GM10248 (cell line): ENCODE data around the gene FBXW12.

Experiments used
- CTCF ChIA-PET: fragments of 300-600 bp; sonication (Branson Sonifier 250); formaldehyde crosslinking; extraction: SDS; loops from one replicate; lab custom pipeline; 2021; ENCODE audit warnings: antibody characterized with exemption; lab: Yijun Ruan, JAX
- POLR2A ChIA-PET: fragments of 350-650 bp; sonication (Branson Sonifier 250); formaldehyde crosslinking; extraction: SDS; loops from one replicate; lab custom pipeline; 2020; ENCODE audit warnings: antibody characterized with exemption; lab: Yijun Ruan, JAX
- DNase-seq: peaks from one replicate; pipeline ENCODE4 v3.0.0; 2012; ENCODE audit errors: extremely low spot score
- TF ChIP-seq, protein P1 (sequence below): IDR thresholded peaks from 2 replicates; pipeline ENCODE4 v1.5.1; 2012; ENCODE audit warnings: mild to moderate bottlenecking, low read depth; ENCODE audit errors: extremely low read depth, missing control alignments, control extremely low read depth

FBXW12 gene

DNA sequence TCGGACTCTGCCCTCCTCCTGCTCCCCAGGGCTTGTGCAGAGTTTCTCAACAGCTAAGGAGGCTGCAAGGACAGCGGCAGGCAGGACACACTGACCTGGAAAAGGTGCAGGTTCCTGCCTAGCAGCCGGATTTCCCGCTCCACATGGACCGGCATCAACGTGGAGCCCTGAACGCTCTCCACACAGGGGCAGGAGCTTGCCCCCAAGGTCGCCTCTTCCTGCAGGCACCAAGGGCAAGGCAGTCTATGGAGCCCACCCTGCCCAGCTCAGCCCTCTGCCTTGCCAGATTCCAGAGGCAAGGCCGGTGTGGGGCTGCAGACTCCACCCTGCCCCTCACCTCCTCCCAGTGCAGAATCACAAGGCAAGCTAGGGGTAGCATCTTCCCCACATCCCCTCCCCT lies 47.1 kb downstream of the FBXW12 start:
- TF ChIP-seq, protein P1, sequence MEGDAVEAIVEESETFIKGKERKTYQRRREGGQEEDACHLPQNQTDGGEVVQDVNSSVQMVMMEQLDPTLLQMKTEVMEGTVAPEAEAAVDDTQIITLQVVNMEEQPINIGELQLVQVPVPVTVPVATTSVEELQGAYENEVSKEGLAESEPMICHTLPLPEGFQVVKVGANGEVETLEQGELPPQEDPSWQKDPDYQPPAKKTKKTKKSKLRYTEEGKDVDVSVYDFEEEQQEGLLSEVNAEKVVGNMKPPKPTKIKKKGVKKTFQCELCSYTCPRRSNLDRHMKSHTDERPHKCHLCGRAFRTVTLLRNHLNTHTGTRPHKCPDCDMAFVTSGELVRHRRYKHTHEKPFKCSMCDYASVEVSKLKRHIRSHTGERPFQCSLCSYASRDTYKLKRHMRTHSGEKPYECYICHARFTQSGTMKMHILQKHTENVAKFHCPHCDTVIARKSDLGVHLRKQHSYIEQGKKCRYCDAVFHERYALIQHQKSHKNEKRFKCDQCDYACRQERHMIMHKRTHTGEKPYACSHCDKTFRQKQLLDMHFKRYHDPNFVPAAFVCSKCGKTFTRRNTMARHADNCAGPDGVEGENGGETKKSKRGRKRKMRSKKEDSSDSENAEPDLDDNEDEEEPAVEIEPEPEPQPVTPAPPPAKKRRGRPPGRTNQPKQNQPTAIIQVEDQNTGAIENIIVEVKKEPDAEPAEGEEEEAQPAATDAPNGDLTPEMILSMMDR: no peak
- ChIA-PET CTCF (interaction anchor here (0.8 to 30.6 kb wide), 4 partner anchors 12 to 224 kb away, joined by 3 to 863 read pairs (median 8); partner anchors contain the start of genes CCDC51, PLXNB1 and TMA7), POLR2A (no interaction called here)
- DNase-seq: no peak

DNA sequence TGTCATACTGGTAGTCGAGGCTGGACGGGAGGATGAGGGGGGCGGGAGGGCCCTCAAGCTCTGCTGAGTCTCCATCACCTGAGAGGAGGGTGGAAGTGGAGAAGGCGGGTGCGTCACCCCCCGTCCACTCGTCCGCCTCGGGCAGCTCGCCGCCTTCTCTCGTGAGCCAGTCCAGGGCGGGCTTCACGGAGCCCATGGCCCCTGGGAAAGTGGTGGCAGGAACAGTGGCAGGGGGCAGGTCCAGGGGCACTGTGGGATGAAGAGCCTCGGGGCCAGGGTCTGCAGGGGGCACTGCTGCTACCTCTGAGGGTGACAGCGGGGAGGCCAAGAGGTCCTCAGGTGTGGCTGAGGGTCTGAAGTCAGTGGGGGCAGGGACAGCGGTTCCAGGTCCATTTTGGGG lies 47.6 kb downstream of the FBXW12 start:
- POLR2A ChIA-PET: no interaction called here
- TF ChIP-seq, protein P1: no peak
- CTCF ChIA-PET: interaction anchor here (0.8 to 30.6 kb wide), 3 partner anchors 12 to 51 kb away, joined by 3 to 863 read pairs (median 11); partner anchors contain the start of genes CCDC51, PLXNB1 and TMA7
- DNase-seq: no peak

DNA sequence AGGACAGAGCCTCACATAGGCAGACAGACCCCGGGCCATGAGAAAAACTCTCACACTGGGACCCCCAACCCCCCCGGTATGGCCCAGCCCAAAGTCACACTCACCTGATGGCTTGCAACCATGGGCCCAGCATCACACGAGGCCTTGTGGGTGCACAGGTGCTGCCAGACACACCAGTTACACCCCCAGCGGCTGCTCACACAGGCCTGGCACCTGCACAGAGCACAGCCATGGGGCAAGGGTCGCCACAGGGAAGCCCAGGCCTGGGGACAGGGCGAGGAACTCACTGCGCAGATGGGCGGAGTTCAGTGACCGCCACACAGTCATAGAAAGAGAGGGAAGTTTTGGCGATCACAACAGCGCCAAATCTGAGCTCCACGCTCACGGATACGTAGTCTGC lies 48.5 kb downstream of the FBXW12 start:
- no peak for DNase-seq
- TF ChIP-seq, protein P1: no peak
- POLR2A ChIA-PET: no interaction called here
- CTCF ChIA-PET: interaction anchor here (22.2 to 30.6 kb wide), 2 partner anchors 8 to 11 kb away, joined by 863 read pairs; partner anchors contain the start of genes CCDC51, PLXNB1 and TMA7

- CTCF ChIA-PET: interaction anchor here (0.8 to 30.6 kb wide), 5 partner anchors 9 to 227 kb away, joined by 3 to 863 read pairs (median 4); partner anchors contain the start of genes CCDC51, PLXNB1 and TMA7
- no peak for DNase-seq
- POLR2A ChIA-PET: no interaction called here
- TF ChIP-seq, protein P1: peak; percentile 14
Observed at GRCh38 chr3:48422272-48422671, 50.3 kb downstream of the FBXW12 start.

GRCh38 chr3:48422681-48423080 lies 50.7 kb downstream of the FBXW12 start:
- POLR2A ChIA-PET: no interaction called here
- CTCF ChIA-PET: interaction anchor here (0.8 to 30.6 kb wide), 5 partner anchors 9 to 228 kb away, joined by 3 to 863 read pairs (median 4); partner anchors contain the start of genes CCDC51, PLXNB1 and TMA7
- TF ChIP-seq, protein P1: no peak
- DNase-seq: no peak

GRCh38 chr3:48423241-48423882 lies 51.3 kb downstream of the FBXW12 start:
- DNase-seq: no peak
- TF ChIP-seq, protein P1: no peak
- CTCF ChIA-PET: interaction anchor here (0.8 to 30.6 kb wide), 3 partner anchors 8 to 228 kb away, joined by 3 to 863 read pairs (median 863); partner anchors contain the start of genes CCDC51, PLXNB1 and TMA7
- POLR2A ChIA-PET: no interaction called here
